IMR-90 (cell line): ENCODE measurements around the gene TSTD2.

Experiments
- BHLHE40 ChIP-seq: fragments of 150-350 bp; IDR thresholded peaks from 2 replicates; pipeline ENCODE4 v1.6.1; 2016; ENCODE audit warnings: mild to moderate bottlenecking, low read depth, low read length
- CEBPB ChIP-seq: IDR thresholded peaks from 2 replicates; pipeline ENCODE4 v1.6.1; 2012; ENCODE audit warnings: low read depth, low read length, improper control_type of control experiment
- CHD1 ChIP-seq: IDR thresholded peaks from 2 replicates; pipeline ENCODE4 v1.6.1; 2012; ENCODE audit warnings: low read depth, low read length, improper control_type of control experiment
- MAFK ChIP-seq: IDR thresholded peaks from 2 replicates; pipeline ENCODE4 v1.6.1; 2012; ENCODE audit warnings: low read depth, low read length, improper control_type of control experiment
- POLR2A ChIP-seq: IDR thresholded peaks from 2 replicates; pipeline ENCODE4 v1.6.1; 2012; ENCODE audit warnings: mild to moderate bottlenecking, low read depth, low read length
- RAD21 ChIP-seq: IDR thresholded peaks from 2 replicates; pipeline ENCODE4 v1.6.1; 2012; ENCODE audit warnings: low read length, improper control_type of control experiment
- RFX5 ChIP-seq: IDR thresholded peaks from 2 replicates; pipeline ENCODE4 v1.8.0; 2012; ENCODE audit warnings: low read depth, mild to moderate bottlenecking, low read length, moderate library complexity
- TF ChIP-seq, protein P1 (sequence below): conservative IDR thresholded peaks from 2 replicates; pipeline ENCODE4 v1.5.1; 2012; ENCODE audit warnings: mild to moderate bottlenecking, low read depth, low read length, improper control_type of control experiment
- TF ChIP-seq, protein P2 (sequence below): fragments of 150-350 bp; IDR thresholded peaks from 2 replicates; pipeline ENCODE4 v1.6.1; 2017; ENCODE audit warnings: mild to moderate bottlenecking, antibody characterized with exemption, low read length, low read depth

DNA sequence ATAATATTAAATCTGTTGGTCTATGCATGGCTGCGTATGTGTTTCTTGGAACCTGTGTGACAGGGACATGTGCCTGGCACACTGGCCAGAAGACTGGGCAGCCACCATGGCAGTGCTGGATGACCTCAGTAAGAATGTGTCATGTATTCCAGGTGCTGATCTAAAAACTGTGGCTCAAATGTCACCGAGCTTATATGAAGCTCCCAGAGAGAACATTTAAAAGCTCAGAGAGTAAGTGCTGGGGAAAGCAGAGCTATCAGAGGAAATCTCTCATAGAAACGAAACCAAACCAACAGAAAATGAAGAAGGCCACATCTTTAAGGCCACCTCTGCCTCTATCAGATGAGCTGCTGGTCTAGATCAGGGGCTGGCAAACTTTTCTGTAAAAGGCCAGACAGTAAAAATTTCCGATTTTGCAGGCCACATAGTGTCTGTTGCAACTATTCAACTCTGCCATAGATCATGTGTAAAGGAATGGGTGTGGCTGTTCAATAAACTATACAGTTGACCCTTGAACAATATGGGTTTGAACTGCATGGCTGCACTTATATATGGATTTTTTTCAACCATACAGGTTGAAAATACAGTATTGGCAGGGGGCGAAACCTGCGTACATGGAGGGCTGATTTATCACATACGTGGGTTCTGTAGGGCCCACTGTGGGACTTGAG, 31.8 kb downstream of the TSTD2 start:
- TF ChIP-seq, protein P1, sequence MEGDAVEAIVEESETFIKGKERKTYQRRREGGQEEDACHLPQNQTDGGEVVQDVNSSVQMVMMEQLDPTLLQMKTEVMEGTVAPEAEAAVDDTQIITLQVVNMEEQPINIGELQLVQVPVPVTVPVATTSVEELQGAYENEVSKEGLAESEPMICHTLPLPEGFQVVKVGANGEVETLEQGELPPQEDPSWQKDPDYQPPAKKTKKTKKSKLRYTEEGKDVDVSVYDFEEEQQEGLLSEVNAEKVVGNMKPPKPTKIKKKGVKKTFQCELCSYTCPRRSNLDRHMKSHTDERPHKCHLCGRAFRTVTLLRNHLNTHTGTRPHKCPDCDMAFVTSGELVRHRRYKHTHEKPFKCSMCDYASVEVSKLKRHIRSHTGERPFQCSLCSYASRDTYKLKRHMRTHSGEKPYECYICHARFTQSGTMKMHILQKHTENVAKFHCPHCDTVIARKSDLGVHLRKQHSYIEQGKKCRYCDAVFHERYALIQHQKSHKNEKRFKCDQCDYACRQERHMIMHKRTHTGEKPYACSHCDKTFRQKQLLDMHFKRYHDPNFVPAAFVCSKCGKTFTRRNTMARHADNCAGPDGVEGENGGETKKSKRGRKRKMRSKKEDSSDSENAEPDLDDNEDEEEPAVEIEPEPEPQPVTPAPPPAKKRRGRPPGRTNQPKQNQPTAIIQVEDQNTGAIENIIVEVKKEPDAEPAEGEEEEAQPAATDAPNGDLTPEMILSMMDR = no peak
- TF ChIP-seq, protein P2, sequence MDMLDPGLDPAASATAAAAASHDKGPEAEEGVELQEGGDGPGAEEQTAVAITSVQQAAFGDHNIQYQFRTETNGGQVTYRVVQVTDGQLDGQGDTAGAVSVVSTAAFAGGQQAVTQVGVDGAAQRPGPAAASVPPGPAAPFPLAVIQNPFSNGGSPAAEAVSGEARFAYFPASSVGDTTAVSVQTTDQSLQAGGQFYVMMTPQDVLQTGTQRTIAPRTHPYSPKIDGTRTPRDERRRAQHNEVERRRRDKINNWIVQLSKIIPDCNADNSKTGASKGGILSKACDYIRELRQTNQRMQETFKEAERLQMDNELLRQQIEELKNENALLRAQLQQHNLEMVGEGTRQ = no peak
- TF ChIP-seq POLR2A = no peak
- TF ChIP-seq MAFK = no peak
- TF ChIP-seq RAD21 = no peak
- TF ChIP-seq CHD1 = no peak
- no peak for TF ChIP-seq CEBPB
- TF ChIP-seq RFX5 = no peak
- TF ChIP-seq BHLHE40 = no peak
